Activated CD4-positive, CD25-positive, alpha-beta regulatory T cell treated with anti-CD3 and anti-CD28 coated beads, Interleukin-2, amount 50 U/mL, for 72 hours (primary cell): ENCODE results near the gene LIG3.
A peak's percentile ranks its signal among the peaks of the same experiment; 100 is the strongest.
"Not testable (repeated sequence)": the region's sequence is repeated elsewhere in the genome, so short reads cannot be mapped to it uniquely, and the experiment has no call there.

Source experiments
- DNase-seq: peaks from one replicate; pipeline ENCODE4 v3.0.0; 2021

The LIG3 gene

GRCh38 chr17:35000965-35001364 lies 20.7 kb downstream of the LIG3 start:
- not testable (repeated sequence) for DNase-seq

GRCh38 chr17:35001549-35001948 lies 21.2 kb downstream of the LIG3 start:
- no peak for DNase-seq

- DNase-seq = no peak
Measured at GRCh38 chr17:35002876-35003551, 22.7 kb downstream of the LIG3 start.

DNA sequence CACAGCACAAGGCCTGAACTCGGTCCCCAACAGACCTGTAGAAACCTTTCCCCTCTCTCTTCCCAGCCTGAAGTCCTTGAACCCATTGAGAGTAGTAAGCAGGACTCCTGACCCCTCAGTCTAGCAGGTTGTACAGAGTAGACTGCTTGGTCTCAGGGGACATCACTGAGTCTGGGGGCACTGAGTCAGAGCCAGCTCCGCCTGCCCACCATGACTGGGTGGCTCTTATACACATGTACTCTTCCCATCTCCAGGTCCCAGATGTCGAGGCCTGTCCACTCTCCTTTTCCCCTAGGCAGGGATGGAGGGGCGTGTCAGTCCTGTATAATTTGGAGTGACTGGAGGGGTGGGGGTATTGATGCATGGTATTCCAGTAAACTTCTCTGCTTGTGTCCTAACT lies 23.5 kb downstream of the LIG3 start:
- no peak for DNase-seq

DNA sequence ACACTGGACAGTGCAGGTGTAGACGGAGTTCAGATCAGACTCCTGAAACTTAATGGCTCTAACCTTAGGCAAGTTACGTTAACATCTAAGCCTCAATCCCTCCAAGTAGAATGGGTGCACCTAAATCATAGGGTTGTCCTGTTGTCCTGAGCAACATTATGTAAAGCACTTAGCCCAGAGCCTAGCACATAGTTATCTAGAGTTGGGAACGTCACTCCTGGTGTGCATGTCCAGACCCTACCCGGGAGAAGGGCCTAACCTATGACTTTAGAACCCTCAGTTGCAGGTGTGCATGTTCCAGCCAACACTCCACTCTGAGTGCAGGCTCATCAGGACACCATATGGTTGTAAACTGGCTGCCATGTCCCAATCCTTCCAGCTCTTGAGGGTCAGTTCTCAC lies 26.0 kb downstream of the LIG3 start:
- no peak for DNase-seq

DNA sequence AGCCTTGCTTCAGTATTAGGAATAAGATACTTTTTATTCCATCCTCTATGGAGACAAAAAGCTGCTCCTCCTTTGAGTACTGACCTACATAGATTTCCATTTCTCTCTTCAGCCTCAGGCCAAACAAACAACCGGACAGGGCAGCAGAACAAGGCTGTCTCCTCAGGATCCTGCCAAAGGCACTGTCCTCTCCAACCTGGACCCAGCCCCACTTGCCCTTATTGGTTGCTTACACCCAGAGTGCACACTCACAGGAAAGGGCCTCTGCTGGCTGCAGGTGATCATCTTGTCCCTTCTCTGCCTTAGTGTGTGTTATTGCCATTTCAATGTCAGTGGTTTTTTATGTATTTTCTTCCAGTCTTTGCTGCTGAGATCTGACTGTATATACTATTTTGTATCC lies 26.6 kb downstream of the LIG3 start:
- no peak for DNase-seq

DNA sequence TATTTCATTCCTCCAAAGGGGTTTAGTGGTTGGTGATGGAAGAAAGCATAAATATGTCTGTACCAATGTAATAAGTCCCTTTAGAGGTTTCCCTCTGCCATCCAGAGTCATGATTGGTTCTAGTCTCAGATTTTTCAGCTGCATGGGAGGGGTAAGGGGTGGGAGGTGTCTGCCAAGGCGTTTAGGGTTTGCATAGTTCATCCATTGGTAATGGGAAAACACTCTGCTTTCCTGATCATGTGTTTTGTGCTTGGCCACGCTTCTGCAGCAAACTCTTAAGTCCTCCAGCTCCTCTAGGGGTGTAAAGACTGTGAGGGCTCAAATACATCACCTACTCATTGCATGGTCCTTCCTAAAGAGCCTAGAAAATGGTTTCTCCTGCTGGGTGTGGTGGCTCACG lies 29.8 kb downstream of the LIG3 start:
- DNase-seq = no peak

DNA sequence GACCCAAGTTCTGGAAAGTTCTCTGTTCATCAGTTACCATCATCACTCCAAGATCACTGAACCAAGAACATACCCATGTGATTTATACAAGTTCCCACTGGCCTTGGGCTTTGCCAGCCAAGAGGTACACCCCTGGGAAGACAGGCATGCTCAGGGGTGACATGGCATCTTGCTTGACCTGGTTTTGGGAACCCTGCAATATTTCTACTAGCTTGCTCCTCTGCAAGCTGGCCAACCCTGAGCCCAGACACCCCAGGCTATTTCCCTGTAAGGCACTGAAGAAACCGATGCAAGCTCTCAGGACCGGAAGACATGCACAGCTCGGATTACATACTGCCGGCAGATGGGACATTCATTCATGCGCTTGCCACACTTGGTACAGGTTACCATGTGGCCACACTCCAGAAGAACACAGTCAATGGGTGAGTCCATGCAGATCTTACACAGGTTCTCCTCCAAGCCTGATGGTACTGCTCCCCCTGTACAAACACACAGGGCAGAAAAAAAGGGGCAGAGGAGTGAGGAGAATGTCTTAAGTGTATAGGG lies 31.4 kb downstream of the LIG3 start:
- DNase-seq = no peak

GRCh38 chr17:35016369-35016768 lies 36.1 kb downstream of the LIG3 start:
- DNase-seq = no peak

- no peak for DNase-seq
Measured at GRCh38 chr17:35017021-35017420, 36.7 kb downstream of the LIG3 start.

DNA sequence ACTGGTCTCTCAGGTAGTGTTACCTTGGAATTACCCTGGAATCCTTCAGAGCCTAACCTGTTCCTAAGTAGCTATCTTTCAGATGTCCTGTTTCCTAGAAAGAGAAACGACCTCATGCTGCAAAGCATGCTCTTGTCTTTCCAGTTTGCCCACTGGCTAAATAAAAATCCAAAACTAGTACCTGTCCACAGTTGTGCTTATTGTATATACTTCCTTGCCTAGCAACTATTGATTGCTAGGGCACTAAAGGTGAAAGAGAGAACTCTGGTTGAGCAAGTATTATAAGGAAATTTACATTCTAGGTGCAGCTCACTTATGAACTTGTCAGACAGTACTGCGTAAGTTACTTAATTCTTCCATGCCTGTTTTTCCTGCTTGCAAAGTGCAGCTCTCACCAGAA lies 38.5 kb downstream of the LIG3 start:
- no peak for DNase-seq

- no peak for DNase-seq
Measured at GRCh38 chr17:35019386-35020179, 39.3 kb downstream of the LIG3 start.

DNA sequence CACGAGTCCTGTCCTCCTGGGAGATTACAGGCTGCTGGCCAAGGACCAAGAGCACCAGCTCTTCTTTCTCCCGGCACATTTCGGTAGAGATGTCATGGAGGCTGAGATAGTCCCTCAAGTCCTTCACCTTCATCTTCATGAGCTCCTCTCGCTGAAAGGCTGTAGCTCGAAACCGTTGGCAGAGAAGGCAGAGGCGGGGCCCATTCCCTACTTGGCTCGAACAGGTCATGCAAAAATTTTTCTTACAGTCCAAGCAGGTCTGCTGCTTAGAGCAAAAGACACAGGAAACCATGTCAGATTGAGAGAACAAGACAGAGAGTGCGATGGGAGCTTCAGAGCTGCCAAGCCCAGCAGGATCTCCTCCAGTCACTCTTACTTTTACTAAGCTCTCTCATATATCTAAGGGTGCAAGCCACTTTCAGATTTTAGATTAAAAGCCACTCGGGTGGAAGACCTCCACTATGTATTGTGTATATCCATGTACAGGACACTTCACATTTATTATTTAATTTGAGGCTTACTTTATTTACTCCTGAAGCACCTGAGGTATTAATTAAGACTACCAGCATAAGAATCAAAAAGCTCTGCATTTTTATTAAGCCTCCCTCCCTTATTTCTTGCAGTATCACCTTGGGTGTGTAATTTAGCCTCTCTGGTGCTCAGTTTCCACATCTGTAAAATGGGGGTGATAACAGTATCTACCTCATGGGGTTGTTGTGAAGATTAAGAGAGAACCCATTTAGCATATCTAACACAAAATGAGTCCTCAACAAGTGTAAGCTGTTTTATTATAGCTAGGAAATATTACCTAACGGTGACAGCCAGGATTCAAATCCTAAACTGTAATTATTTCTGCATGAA lies 41.4 kb downstream of the LIG3 start:
- DNase-seq = no peak

DNA sequence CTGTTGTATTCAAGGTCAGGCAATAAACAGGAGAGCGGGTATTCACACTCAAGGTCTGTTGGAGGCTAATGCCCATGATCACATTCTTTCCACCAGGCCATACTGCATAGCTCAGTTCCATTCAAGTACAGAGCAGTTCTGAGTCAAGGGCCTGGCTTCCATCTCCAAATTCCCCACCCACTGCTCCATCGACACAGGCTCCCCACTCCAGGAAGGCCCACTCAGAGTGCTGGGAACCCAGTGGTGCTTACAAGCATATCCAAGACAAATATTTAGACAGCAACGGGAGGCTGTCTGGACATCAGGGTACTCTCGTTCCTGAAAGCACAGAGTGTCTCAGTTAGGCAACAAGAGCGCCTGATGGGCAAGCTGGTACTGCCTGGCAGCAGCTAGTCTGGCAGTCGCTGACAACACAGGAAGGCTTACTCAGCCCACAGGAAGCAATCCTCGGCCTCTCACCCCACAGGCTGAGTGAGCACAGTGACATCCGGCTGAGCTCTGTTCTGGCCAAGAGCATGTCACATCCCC lies 42.3 kb downstream of the LIG3 start:
- DNase-seq = peak; percentile 71

- no peak for DNase-seq
Measured at GRCh38 chr17:35023538-35023937, 43.2 kb downstream of the LIG3 start.

GRCh38 chr17:35025541-35025940 lies 45.2 kb downstream of the LIG3 start:
- DNase-seq = no peak

- not testable (repeated sequence) for DNase-seq
Measured at GRCh38 chr17:35028097-35028496, 47.8 kb downstream of the LIG3 start.

- no peak for DNase-seq
Measured at GRCh38 chr17:35028531-35029262, 48.4 kb downstream of the LIG3 start.

DNA sequence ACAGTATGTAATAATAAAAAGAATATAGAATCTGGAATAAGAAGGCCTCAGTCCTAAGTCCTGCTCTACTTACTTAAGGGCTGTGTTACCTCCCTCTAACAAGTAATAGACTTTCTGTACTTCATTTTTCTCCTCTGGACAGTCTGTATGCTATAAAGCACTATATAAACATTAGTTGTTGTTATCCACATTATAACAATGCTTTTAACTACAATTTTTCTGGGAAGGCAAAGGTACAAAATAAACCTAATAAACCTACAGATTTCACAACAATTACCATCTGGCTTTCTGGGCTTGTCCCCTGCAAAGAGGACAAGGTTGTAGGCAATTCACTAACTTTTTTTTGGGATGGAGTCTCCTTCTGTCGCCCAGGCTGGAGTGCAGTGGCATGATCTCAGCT lies 50.5 kb downstream of the LIG3 start:
- DNase-seq = no peak

- no peak for DNase-seq
Measured at GRCh38 chr17:35038453-35038852, 58.1 kb downstream of the LIG3 start.

DNA sequence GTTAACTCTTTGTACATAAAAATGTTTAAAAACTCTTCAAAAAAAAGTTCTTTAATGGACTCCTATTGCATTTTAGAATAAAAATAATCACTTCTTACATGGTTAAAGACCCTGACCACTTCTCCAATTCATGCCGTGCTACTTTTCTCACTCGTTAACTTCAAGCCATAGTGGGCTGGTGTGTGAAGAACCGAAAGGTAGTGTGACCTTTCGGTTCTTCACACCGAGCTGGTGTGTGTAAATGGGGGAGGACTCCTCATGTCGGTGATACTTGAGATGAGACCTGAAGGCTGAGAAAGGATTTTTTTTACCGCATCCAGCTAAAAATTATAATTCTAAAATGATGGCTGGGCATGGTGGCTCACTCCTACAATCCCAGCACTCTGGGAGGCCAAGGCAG lies 61.1 kb downstream of the LIG3 start:
- no peak for DNase-seq

DNA sequence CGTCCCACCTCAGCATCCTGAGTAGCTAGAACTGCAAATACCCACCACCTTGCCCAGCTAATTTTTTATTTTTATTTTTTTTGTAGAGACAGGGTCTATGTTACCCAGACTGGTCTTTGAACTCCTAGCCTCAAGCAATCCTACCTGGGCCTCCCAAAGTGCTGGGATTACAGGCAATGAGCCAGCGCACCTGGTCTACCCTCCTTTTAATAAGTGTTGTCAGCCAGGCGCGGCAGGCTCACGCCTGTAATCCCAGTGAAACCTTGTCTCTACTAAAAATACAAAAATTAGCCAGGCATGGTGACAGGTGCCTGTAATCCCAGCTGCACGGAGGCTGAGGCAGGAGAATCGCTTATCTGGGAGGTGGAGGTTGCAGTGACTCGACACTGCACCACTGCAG lies 63.9 kb downstream of the LIG3 start:
- DNase-seq = no peak
